C4-2B (cell line): ENCODE results near the gene ZNF444.

Experiments
- H3K27ac ChIP-seq: fragments of 450-650 bp; 2 replicates; pipeline ENCODE4 v1.5.1; 2017
- ZFX ChIP-seq: fragments of 450-650 bp; IDR thresholded peaks from 2 replicates; pipeline ENCODE4 v1.6.1; 2017
- TF ChIP-seq, protein P1 (sequence below): fragments of 450-650 bp; conservative IDR thresholded peaks from 2 replicates; pipeline ENCODE4 v1.5.1; 2017; ENCODE audit warnings: mild to moderate bottlenecking

The ZNF444 gene

DNA sequence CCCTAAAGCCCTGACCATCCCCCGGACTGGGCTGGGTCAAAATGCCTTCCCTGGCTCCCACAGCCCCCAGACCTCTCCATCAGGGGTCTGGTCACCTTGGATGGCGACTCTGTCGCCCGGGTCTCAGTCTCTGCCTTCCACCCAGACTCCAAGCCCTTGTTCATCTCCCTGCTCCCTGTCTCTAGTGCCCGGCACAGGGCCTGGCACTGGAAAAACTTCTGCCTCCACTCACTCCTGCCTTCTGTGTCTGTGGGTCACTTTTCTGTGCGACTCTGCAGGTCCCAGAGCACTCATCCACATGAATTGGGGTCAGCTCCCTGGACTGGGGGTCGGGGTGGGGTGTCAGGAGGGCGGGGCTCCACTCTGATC is 21.1 kb upstream of the ZNF444 start:
- TF ChIP-seq, protein P1, sequence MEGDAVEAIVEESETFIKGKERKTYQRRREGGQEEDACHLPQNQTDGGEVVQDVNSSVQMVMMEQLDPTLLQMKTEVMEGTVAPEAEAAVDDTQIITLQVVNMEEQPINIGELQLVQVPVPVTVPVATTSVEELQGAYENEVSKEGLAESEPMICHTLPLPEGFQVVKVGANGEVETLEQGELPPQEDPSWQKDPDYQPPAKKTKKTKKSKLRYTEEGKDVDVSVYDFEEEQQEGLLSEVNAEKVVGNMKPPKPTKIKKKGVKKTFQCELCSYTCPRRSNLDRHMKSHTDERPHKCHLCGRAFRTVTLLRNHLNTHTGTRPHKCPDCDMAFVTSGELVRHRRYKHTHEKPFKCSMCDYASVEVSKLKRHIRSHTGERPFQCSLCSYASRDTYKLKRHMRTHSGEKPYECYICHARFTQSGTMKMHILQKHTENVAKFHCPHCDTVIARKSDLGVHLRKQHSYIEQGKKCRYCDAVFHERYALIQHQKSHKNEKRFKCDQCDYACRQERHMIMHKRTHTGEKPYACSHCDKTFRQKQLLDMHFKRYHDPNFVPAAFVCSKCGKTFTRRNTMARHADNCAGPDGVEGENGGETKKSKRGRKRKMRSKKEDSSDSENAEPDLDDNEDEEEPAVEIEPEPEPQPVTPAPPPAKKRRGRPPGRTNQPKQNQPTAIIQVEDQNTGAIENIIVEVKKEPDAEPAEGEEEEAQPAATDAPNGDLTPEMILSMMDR: no peak
- TF ChIP-seq ZFX: no peak

DNA sequence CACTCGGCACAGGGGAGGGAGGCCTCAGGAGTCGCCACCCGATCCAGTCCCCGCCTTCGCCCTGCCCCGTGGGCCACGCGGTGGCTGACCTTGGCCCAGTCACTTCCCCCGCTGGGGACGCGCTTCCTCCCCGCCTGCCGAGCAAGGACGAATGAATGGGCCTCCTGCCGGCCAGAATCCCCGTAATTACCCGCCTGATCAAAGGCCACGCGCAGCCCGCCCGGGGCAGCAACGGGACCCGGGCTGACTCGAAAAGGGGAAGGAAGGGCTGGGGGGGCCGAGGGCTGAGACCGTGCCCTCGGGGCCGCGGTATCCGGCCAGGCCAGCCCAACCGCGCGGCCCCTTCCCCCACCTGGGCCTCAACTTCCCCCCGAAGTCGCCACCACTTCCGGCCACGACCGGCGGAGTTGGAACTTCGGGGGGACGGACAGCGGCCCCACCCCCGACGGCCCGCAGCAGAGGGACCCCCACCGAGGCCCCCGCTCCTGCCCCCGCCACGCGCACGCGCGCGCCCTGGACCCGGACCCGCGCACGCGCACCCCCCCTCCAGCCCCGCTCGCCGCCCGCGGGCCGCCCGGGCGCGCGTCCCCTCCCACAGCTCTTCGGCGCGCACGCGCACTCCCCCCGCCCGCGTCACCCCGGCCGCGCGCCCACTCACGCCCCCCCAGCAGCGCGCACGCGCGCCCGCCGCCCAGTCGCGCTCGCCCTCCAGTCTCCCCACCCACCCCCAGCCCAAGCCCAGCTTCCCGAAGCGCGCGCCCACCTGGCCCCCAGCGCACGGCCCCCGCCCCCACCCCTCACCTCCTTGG is 20.5 kb upstream of the ZNF444 start:
- TF ChIP-seq, protein P1: no peak
- peak; percentile 84; the same call in 1 of the 2 replicates for TF ChIP-seq ZFX

More for the DNA sequence above, 21.1 kb upstream of the ZNF444 start:
- H3K27ac ChIP-seq: peak overlapping the region; percentile 96

DNA sequence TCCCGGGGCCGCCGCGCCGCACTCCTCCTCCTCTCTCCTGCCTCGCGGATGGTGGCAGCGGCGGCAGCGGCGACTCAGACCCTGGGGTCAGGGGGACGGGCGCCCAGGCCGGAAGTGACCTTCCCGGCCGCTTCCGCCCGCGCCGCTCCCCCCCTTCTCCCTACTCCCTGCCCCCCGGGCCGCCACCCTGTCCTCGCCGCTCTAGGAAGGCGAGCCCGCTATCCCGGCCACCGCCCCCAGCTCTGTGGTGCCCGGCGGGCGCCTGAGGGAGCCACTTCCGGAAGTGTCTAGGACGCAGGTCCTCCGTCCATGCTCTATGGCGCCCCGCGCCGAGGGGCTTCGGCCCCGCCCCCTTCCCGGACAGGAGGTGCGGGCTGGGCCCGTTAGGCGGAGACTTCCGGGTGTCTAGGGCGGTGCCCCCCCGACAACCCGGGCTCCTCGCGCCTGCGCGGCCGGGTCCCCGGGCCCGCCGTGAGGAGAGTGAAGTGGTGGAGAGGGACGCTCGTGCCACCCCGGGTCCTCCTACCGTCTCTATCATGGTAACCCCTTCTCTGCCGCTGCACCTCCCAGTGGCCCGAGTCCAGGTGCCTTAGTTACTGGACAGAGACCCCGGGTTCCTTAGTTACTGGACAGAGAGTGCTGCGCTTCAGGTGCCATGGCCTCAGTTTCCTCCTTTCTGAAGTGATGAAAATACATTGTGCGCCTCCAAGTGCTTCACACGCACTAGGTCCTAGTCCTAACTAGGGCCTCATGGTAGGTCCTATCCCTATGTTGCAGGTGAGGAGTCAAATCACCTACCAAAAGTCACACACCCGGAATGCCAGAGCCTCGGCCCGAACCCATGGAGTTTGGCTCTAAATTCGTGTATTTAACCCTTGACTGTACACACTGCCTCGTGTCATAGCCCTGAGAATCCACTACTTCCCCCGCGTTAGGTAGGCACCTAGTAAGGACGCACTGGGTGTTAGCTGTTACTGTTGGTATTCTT is 19.6 kb upstream of the ZNF444 start, which contains the start of gene ZNF787:
TSS of gene ZNF787 (minus strand) at position 116 of the 988 bp plus-strand sequence. CDS start 18,078 bp downstream, outside the sequence.
- TF ChIP-seq, protein P1: no peak
- no peak for TF ChIP-seq ZFX
- H3K27ac ChIP-seq: peak within 1 kb of the TSS; percentile 96

More for the DNA sequence above, 20.5 kb upstream of the ZNF444 start:
- peak overlapping the region; percentile 96 for H3K27ac ChIP-seq

DNA sequence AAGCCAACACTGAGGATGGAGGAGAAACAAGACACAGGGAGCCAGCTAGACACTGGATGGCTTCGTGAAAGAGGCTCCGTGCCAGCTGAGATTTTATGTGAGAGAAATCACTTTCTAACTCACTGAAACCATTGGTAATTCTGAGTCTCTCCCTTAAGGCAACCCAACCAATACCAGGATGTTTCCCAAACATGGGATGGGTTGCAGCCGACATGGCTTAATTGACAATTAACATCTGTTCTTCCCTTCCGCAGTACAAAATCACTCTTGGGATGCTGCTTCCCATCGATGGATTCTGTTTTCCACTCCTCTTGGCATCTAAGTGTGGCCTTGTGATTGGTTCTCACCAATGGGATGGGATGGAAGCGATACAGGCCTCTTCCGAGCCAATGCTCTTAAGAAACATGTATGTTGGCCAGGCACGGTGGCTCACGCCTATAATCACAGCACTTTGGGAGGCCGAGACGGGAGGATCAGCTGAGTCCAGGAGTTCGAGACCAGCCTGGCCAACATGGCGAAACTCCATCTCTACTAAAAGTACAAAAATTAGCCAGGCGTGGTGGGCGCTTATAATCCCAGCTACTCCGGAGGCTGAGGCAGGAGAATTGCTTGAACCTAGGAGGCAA is 17.7 kb upstream of the ZNF444 start:
- no peak overlapping the region for H3K27ac ChIP-seq
- TF ChIP-seq, protein P1: no peak
- no peak for TF ChIP-seq ZFX

DNA sequence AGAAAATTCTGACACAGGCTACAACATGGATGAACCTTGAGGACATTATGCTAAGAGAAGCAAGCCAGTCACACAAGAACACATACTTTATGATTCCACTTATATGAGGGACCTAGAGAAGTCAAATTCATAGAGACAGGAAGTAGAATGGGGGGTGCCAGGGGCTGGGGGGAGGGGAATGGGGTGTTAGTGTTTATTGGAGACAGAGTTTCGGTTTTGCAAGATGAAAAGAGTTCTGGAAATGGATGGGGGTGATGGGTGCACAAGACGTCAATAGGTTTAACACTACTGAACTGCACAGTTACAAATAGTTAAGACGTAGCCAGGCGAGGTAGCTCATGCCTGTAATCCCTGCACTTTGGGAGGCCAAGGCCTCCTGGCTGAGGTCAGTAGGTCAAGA is 16.5 kb upstream of the ZNF444 start:
- no peak overlapping the region for H3K27ac ChIP-seq
- TF ChIP-seq, protein P1: no peak
- TF ChIP-seq ZFX: no peak

DNA sequence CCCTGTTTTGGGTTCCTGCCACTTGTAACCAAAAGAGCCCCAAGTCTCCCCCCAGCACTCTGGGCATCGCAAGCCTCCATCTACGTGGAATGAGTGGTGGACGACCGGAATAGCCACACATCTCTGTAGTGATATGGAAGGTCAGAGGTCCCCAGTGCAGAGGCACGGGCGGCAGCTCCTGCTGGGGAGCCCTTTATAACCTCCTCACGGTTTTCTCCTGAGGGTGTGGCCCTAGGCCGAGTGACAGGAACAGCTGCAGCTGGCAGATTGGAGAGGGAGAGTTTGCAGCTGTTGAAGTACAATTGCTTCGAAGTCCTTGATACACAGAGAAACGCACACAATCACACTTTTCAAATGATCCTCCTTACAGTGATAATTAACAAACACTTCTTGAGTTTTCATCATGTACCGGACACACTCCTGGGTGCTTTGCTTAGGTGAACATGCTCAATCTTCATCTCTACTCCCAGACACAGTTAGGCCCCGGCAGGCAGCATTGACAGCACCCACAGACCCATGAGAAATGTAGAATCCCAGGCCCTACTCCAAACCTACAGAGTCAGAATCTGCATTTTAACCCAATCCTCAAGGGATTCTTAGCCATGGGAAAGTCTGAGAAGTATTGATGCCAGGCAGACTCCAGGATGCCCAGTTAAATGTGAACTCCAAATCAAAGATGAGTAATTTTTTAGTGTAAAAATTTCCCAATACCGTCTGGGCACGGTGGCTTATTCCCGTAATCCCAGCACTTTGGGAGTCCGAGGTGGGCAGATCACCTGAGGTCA is 15.1 kb upstream of the ZNF444 start:
- TF ChIP-seq, protein P1: no peak
- TF ChIP-seq ZFX: no peak
- no peak overlapping the region for H3K27ac ChIP-seq
